Measurements from ENCODE around the gene LY6G5B. TPM values are rescaled to one million over a fixed set of nuclear protein-coding genes. Genes with fewer than 3 reads are reported as not detected.

The LY6G5B gene
- total RNA-seq, 2 experiments from 2014 or later: 16.1 to 25.0 TPM

DNA sequence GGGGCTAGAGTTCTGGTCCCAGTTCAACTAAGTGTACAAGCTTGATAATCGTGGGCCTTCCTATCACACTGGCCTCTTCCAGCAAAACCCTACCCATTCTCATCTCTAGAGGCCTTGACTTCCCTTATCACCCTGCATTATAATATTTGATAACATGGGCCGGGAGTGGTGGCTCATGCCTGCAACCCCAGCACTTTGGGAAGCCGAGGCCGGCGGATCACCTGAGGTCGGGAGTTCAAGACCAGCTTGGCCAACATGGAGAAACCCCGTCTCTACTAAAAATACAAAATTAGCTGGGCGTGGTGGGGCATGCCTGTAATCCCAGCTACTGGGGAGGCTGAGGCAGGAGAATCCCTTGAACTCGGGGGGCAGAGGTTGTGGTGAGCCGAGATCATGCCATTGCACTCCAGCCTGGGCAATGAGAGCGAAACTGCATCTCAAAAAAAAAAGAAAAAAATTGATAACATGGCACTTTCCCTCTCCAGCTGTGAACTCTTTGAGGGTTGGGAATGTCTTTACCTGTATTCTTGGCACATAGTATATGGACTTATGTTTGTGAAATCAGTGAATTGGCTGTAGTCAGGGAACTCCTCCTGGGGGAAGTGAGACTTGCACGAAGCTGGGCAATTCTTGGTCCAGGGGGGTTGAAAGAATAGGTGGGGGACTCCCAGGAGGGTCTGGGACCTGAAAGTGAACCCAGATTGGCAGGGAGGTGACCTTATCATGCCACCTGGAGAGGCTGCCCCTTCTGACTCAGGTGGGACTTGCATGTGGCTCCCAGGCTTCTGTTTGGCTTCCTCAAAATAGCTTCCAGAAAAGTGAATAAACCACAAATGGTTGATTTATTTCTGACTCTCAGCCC lies 8.3 kb upstream of the LY6G5B start:
- H3K27me3 Mint-ChIP-seq: no peaks in the 10 kb centered on the region
- CTCF ChIA-PET: interaction anchor here (0.6 to 4.1 kb wide), 9 partner anchors 8 to 1194 kb away, joined by 3 to 39 read pairs (median 6); partner anchors contain the start of genes APOM, BAG6 and MSH5
- no peaks in the 10 kb centered on the region for H3K9me3 Mint-ChIP-seq (ENCODE audit: low read depth)
- H3K27ac Mint-ChIP-seq: peak overlapping the region; percentile 96
- H3K4me1 Mint-ChIP-seq: peaks cover 73% of the 10 kb centered on the region
- H3K36me3 Mint-ChIP-seq: peaks cover 59% of the 10 kb centered on the region
- DNase-seq (no peak), ATAC-seq (no peak)
- H3K4me3 Mint-ChIP-seq: peak overlapping the region; percentile 99

- CTCF ChIA-PET: interaction anchor here (0.6 to 4.1 kb wide), 6 partner anchors 9 to 1195 kb away, joined by 3 to 39 read pairs (median 6); partner anchors contain the start of genes APOM and BAG6
- Mint-ChIP-seq H3K36me3 (peaks cover 60% of the 10 kb centered on the region), H3K4me3 (peak overlapping the region; percentile 22), H3K4me1 (peaks cover 76% of the 10 kb centered on the region), H3K27me3 (no peaks in the 10 kb centered on the region), H3K9me3 (ENCODE audit: low read depth) (no peaks in the 10 kb centered on the region), H3K27ac (peak overlapping the region; percentile 57)
- DNase-seq (no peak), ATAC-seq (no peak)
Measured at GRCh38 chr6:31662124-31662723, 7.6 kb upstream of the LY6G5B start.

- no peaks in the 10 kb centered on the region for H3K27me3 Mint-ChIP-seq
- H3K27ac Mint-ChIP-seq: peak overlapping the region; percentile 95
- H3K36me3 Mint-ChIP-seq: peaks cover 61% of the 10 kb centered on the region
- ATAC-seq (no peak), DNase-seq (no peak)
- peaks cover 75% of the 10 kb centered on the region for H3K4me1 Mint-ChIP-seq
- no peaks in the 10 kb centered on the region for H3K9me3 Mint-ChIP-seq (ENCODE audit: low read depth)
- H3K4me3 Mint-ChIP-seq: peak overlapping the region; percentile 90
- CTCF ChIA-PET: interaction anchor here (0.6 to 4.1 kb wide), 5 partner anchors 10 to 167 kb away, joined by 4 to 39 read pairs (median 11); partner anchors contain the start of genes APOM, BAG6, LSM2 and MSH5
Measured at GRCh38 chr6:31663126-31663960, 6.4 kb upstream of the LY6G5B start.

GRCh38 chr6:31663961-31664789 lies 5.6 kb upstream of the LY6G5B start:
- Mint-ChIP-seq H3K36me3 (peaks cover 67% of the 10 kb centered on the region), H3K27ac (peak overlapping the region; percentile 95), H3K4me1 (peaks cover 71% of the 10 kb centered on the region), H3K9me3 (ENCODE audit: low read depth) (no peaks in the 10 kb centered on the region), H3K4me3 (peak overlapping the region; percentile 90), H3K27me3 (no peaks in the 10 kb centered on the region)
- ATAC-seq (no peak), DNase-seq (peak; percentile 50)
- CTCF ChIA-PET: interaction anchor here (0.6 to 4.1 kb wide), 11 partner anchors 11 to 234 kb away, joined by 3 to 39 read pairs (median 3); partner anchors contain the start of genes APOM, BAG6, DDX39B and EHMT2

GRCh38 chr6:31664790-31665500 lies 4.8 kb upstream of the LY6G5B start, which contains the start of gene GPANK1:
TSS of gene GPANK1 (minus strand) at chr6:31664997. CDS start at chr6:31664478, 519 bp downstream.
- Mint-ChIP-seq H3K4me3 (peak within 1 kb of the TSS; percentile 90), H3K27me3 (no peaks in the 10 kb centered on the region), H3K9me3 (ENCODE audit: low read depth) (no peaks in the 10 kb centered on the region), H3K4me1 (peaks cover 64% of the 10 kb centered on the region), H3K27ac (peak within 1 kb of the TSS; percentile 95), H3K36me3 (peaks cover 70% of the 10 kb centered on the region)
- CTCF ChIA-PET: interaction anchor here (0.6 to 4.1 kb wide), 11 partner anchors 12 to 233 kb away, joined by 3 to 39 read pairs (median 3); partner anchors contain the start of genes APOM, BAG6, DDX39B and EHMT2
- ATAC-seq (peak; percentile 27), DNase-seq (peak; percentile 96)

GRCh38 chr6:31665501-31666336 lies 4.1 kb upstream of the LY6G5B start, which contains the start of gene CSNK2B:
TSS of gene CSNK2B (plus strand) at chr6:31666080. CDS start at chr6:31666832, 752 bp downstream.
- H3K36me3 Mint-ChIP-seq: peaks cover 76% of the 10 kb centered on the region
- H3K27me3 Mint-ChIP-seq: no peaks in the 10 kb centered on the region
- peak within 1 kb of the TSS; percentile 95 for H3K27ac Mint-ChIP-seq
- DNase-seq (peak; percentile 99), ATAC-seq (peak; percentile 87)
- H3K4me3 Mint-ChIP-seq: peak within 1 kb of the TSS; percentile 90
- CTCF ChIA-PET: interaction anchor here (0.9 to 4.1 kb wide), 7 partner anchors 12 to 232 kb away, joined by 3 to 39 read pairs (median 6); partner anchors contain the start of genes APOM, BAG6, EHMT2 and LY6G5C
- H3K9me3 Mint-ChIP-seq (ENCODE audit: low read depth): no peaks in the 10 kb centered on the region
- peaks cover 60% of the 10 kb centered on the region for H3K4me1 Mint-ChIP-seq

GRCh38 chr6:31666337-31666965 lies 3.3 kb upstream of the LY6G5B start:
- CTCF ChIA-PET: interaction anchor here (0.9 to 2.0 kb wide), 3 partner anchors 10 to 15 kb away, joined by 3 to 6 read pairs (median 3); partner anchors contain the start of genes BAG6 and LY6G5C
- Mint-ChIP-seq H3K4me1 (peaks cover 53% of the 10 kb centered on the region), H3K4me3 (peak overlapping the region; percentile 90), H3K9me3 (ENCODE audit: low read depth) (no peaks in the 10 kb centered on the region), H3K27ac (peak overlapping the region; percentile 95), H3K36me3 (peaks cover 79% of the 10 kb centered on the region), H3K27me3 (no peaks in the 10 kb centered on the region)
- DNase-seq: no peak
- no peak for ATAC-seq

DNA sequence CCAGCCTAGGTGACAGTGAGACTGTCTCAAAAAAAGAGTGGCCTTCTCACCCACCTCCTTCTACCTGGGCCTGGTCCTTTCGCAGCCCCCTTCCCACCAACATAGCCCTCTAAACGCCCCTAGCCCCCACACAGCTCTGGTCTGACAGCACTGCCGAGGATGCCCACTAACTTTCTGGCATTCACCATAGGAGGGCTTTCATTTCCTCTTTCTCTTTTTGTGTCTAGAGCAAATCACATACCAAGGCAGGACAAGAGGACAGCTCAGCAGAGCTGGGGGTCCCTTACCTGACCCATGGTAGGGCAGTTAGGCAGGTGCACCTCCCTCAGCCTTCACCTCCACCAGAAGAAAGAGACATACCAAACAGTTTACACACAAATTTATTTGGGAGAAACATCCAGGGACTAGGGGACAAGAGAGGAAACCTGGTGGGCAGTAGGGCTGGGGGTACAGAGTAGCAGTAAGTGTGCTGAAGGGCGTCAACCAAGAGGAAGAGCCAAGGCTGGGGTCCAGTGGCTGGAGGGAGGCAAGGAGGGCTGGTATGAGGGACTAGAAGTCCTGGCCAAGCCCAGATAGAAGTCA lies 6.6 kb downstream of the LY6G5B start:
- DNase-seq (no peak), ATAC-seq (no peak)
- peak overlapping the region; percentile 17 for H3K27ac Mint-ChIP-seq
- H3K4me1 Mint-ChIP-seq: peaks cover 32% of the 10 kb centered on the region
- H3K36me3 Mint-ChIP-seq: peaks cover 11% of the 10 kb centered on the region
- no peak overlapping the region for H3K4me3 Mint-ChIP-seq
- no peaks in the 10 kb centered on the region for H3K27me3 Mint-ChIP-seq
- CTCF ChIA-PET: no interaction called here
- no peaks in the 10 kb centered on the region for H3K9me3 Mint-ChIP-seq (ENCODE audit: low read depth)

DNA sequence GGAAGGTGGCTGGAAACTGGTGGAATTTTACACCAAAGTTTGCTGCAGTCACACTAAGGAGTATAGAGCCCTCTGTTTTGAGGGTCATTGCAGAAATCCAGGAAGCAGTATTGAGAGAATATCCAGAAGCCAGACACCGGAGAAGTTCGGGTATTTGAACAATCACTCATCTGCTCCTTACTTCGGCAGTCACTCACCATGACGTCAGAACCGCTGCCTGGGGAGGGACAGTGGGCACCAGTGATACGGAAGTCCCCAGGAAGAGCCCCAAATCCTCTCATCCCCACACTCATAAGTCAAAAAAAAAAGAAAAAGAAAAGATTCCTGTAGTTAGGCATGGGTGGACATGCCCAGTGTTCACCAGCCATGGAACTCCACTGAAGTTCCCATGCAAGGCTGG lies 7.1 kb downstream of the LY6G5B start:
- H3K27me3 Mint-ChIP-seq: no peaks in the 10 kb centered on the region
- H3K27ac Mint-ChIP-seq: no peak overlapping the region
- no peak for DNase-seq
- no peak overlapping the region for H3K4me3 Mint-ChIP-seq
- peaks cover 34% of the 10 kb centered on the region for H3K4me1 Mint-ChIP-seq
- CTCF ChIA-PET: interaction anchor here (0.6 to 0.9 kb wide), 3 partner anchors 61 to 154 kb away, joined by 3 read pairs; no protein-coding TSS in a partner anchor
- no peaks in the 10 kb centered on the region for H3K9me3 Mint-ChIP-seq (ENCODE audit: low read depth)
- H3K36me3 Mint-ChIP-seq: peaks cover 11% of the 10 kb centered on the region
- no peak for ATAC-seq

DNA sequence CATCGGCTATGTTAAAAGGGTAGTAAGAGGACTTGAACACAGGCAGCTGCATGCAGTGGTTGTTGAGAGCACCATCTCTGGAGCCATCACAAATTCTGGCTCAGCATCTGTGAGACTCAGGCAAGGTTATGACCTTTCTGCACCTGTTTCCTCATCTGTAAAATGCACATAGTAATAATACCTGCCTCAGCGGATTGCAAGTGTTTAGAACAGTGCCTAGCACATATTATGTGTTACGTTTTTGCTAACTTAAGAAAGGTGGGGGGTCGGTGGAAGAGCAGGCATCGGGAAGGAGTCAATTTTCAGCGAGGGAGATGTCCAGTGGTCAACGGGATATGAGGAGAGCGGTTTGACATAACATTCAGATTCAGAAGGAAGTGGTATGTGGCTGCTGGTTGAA lies 8.2 kb downstream of the LY6G5B start:
- no peak for ATAC-seq
- no peak for DNase-seq
- CTCF ChIA-PET: interaction anchor here (0.8 to 1.3 kb wide), 4 partner anchors 60 to 186 kb away, joined by 3 to 6 read pairs (median 4); no protein-coding TSS in a partner anchor
- Mint-ChIP-seq H3K27ac (no peak overlapping the region), H3K4me3 (no peak overlapping the region), H3K9me3 (ENCODE audit: low read depth) (no peaks in the 10 kb centered on the region), H3K36me3 (peaks cover 4% of the 10 kb centered on the region), H3K27me3 (no peaks in the 10 kb centered on the region), H3K4me1 (peaks cover 34% of the 10 kb centered on the region)

All from activated CD8-positive, alpha-beta memory T cell treated with anti-CD3 and anti-CD28 coated beads, Interleukin-2, amount 10 ng/mL, durations not matched to agents 7 days and 5 days (primary cell).